GM18507 (cell line): ENCODE results near the gene FNDC3A.
A peak's percentile ranks its signal among the peaks of the same experiment; 100 is the strongest.
"Not testable (repeated sequence)": the region's sequence is repeated elsewhere in the genome, so short reads cannot be mapped to it uniquely, and the experiment has no call there.

Source experiments
- DNase-seq: peaks from one replicate; pipeline ENCODE4 v3.0.0; 2011; ENCODE audit warnings: low read depth; ENCODE audit not compliant: insufficient read length; ENCODE audit errors: extremely low spot score
- FAIRE-seq: peaks from 2 replicates; lab custom pipeline; 2011; peaks lifted over from hg19 to GRCh38; lab: Jason Lieb, UNC

The FNDC3A gene

GRCh38 chr13:49066856-49067255 lies 91.1 kb downstream of the FNDC3A start:
- no peak for DNase-seq
- no peak for FAIRE-seq

GRCh38 chr13:49068498-49068897 lies 92.8 kb downstream of the FNDC3A start:
- not testable (repeated sequence) for DNase-seq, FAIRE-seq

GRCh38 chr13:49070021-49070420 lies 94.3 kb downstream of the FNDC3A start:
- DNase-seq, FAIRE-seq: not testable (repeated sequence)

- no peak for DNase-seq
- FAIRE-seq: no peak
Observed at GRCh38 chr13:49071341-49071937, 95.7 kb downstream of the FNDC3A start.

GRCh38 chr13:49082653-49083536 lies 107.2 kb downstream of the FNDC3A start:
- DNase-seq: no peak
- peak; percentile 82 for FAIRE-seq

- DNase-seq (no peak), FAIRE-seq (no peak)
Observed at GRCh38 chr13:49084961-49085360, 109.2 kb downstream of the FNDC3A start.

- no peak for DNase-seq
- no peak for FAIRE-seq
Observed at GRCh38 chr13:49086722-49087121, 111.0 kb downstream of the FNDC3A start.

GRCh38 chr13:49093376-49093775 lies 117.7 kb downstream of the FNDC3A start:
- FAIRE-seq: no peak
- DNase-seq: no peak

- no peak for FAIRE-seq
- no peak for DNase-seq
Observed at GRCh38 chr13:49097374-49097773, 121.7 kb downstream of the FNDC3A start.

GRCh38 chr13:49098198-49098597 lies 122.5 kb downstream of the FNDC3A start:
- FAIRE-seq: no peak

GRCh38 chr13:49098771-49099512 lies 123.2 kb downstream of the FNDC3A start:
- peak; percentile 59 for FAIRE-seq

More at GRCh38 chr13:49098198-49098597, 122.5 kb downstream of the FNDC3A start:
- no peak for DNase-seq

GRCh38 chr13:49099513-49099877 lies 123.8 kb downstream of the FNDC3A start:
- FAIRE-seq: no peak

More at GRCh38 chr13:49098771-49099512, 123.2 kb downstream of the FNDC3A start:
- no peak for DNase-seq

GRCh38 chr13:49100637-49101570 lies 125.2 kb downstream of the FNDC3A start:
- DNase-seq (no peak), FAIRE-seq (no peak)

More at GRCh38 chr13:49099513-49099877, 123.8 kb downstream of the FNDC3A start:
- no peak for DNase-seq

- no peak for DNase-seq
- no peak for FAIRE-seq
Observed at GRCh38 chr13:49108196-49108595, 132.5 kb downstream of the FNDC3A start.

GRCh38 chr13:49110122-49110912 lies 134.6 kb downstream of the FNDC3A start:
- peak; percentile 47 for DNase-seq
- peak; percentile 95 for FAIRE-seq

GRCh38 chr13:49110913-49111170 lies 135.1 kb downstream of the FNDC3A start:
- peak; percentile 18 for FAIRE-seq
- no peak for DNase-seq

- no peak for FAIRE-seq
- no peak for DNase-seq
Observed at GRCh38 chr13:49112782-49113525, 137.2 kb downstream of the FNDC3A start.
